Breast epithelium (tissue), 3 donors: ENCODE measurements around the gene ATP13A2.
"Not testable (repeated sequence)": the region's sequence is repeated elsewhere in the genome, so short reads cannot be mapped to it uniquely, and the experiment has no call there.

ENCODE experiments used
- CTCF ChIP-seq, 3 donors: fragments of 450-650 bp; IDR thresholded peaks; one replicate each; pipeline ENCODE4 v1.5.1; 2016 to 2017; ENCODE audit warnings: antibody characterized with exemption in 3 of 3, mild to moderate bottlenecking in 3 of 3, moderate library complexity in 3 of 3
- POLR2AphosphoS5 ChIP-seq, 3 donors: sonication (generic); formaldehyde crosslinking; IDR thresholded peaks; one replicate each; pipeline ENCODE4 v1.6.1; 2017; ENCODE audit warnings: antibody characterized with exemption in 3 of 3

DNA sequence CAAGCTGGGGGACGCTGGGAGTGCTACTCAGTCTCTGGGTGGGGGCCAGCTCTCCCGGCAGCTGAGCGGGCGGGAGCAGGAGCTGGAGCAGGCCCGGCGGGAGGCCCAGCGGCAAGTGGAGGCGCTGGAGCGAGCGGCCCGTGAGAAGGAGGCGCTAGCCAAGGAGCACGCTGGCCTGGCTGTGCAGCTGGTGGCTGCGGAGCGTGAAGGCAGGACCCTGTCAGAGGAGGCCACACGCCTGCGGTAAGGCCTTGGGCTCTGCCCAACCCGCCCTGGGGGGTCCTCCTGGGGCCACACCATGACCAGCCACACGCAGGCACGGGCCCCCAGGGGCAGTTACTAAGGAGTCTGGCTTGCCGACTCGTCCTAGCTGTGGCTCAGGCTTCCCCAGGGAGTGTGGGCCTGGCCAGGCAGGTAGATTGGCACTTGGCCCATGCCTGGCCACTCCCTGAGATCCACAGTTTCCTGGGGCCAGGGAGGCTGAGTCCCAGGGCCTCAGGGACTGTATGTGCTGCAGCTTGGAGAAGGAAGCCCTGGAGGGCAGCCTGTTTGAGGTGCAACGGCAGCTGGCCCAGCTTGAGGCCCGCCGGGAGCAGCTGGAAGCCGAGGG lies 63.3 kb downstream of the ATP13A2 start:
- TF ChIP-seq POLR2AphosphoS5, CTCF (IDR thresholded peaks at IDR 0.05): not testable (repeated sequence)
